Activated B cell treated with CpG ODN at 0.5 μM for 24 hours (primary cell): Measurements from ENCODE around the gene PRKCH. TPM values are rescaled to one million over a fixed set of nuclear protein-coding genes. Genes with fewer than 3 reads are reported as not detected.

Source experiments
- ATAC-seq: fragments of 200-7000 bp; cut with Tn5 transposase; one replicate; pipeline ENCODE4 v1.10.0; 2021; ENCODE audit warnings: low read depth, mild to moderate bottlenecking, moderate library complexity
- CTCF ChIA-PET: fragments of 350-600 bp; sonication (Branson Sonifier 250); formaldehyde crosslinking; loops from one replicate; lab custom pipeline; 2021; ENCODE audit warnings: antibody characterized with exemption; lab: Charles Lee
- POLR2A ChIA-PET: fragments of 350-600 bp; sonication (Branson Sonifier 250); formaldehyde crosslinking; loops from one replicate; lab custom pipeline; 2021; ENCODE audit warnings: antibody characterized with exemption; lab: Charles Lee
- DNase-seq: peaks from one replicate; pipeline ENCODE4 v3.0.0; 2022
- H3K27ac Mint-ChIP-seq: one replicate; pipeline ENCODE4 v1.8.0; 2020; ENCODE audit warnings: mixed read lengths
- H3K27me3 Mint-ChIP-seq: one replicate; pipeline ENCODE4 v1.8.0; 2021; ENCODE audit warnings: mixed read lengths
- H3K36me3 Mint-ChIP-seq: one replicate; pipeline ENCODE4 v1.8.0; 2021; ENCODE audit warnings: low read depth, mixed read lengths
- H3K4me1 Mint-ChIP-seq: one replicate; pipeline ENCODE4 v1.8.0; 2021; ENCODE audit warnings: mixed read lengths
- H3K4me3 Mint-ChIP-seq: one replicate; pipeline ENCODE4 v1.8.0; 2020; ENCODE audit warnings: mild to moderate bottlenecking, mixed read lengths
- H3K9me3 Mint-ChIP-seq: one replicate; pipeline ENCODE4 v1.8.0; 2020; ENCODE audit warnings: mixed read lengths
- CTCF ChIP-seq: fragments of 200-600 bp; IDR thresholded peaks from one replicate; pipeline ENCODE4 v1.8.0; 2022; ENCODE audit warnings: antibody characterized with exemption, mild to moderate bottlenecking
- intact Hi-C: fragments of 100-400 bp; cut with micrococcal nuclease; formaldehyde crosslinking; loops from one replicate; pipeline ENCODE4 v1.15.1; 2024
- total RNA-seq: library from RNA; stranded (reverse); gene quantifications from 2 replicates; pipeline ENCODE4 v1.2.3, GENCODE V29; 2022

Gene PRKCH
- total RNA-seq, 1 donor from 2014 or later, result 4.6 TPM

- Mint-ChIP-seq H3K36me3 (no peaks in the 10 kb centered on the region), H3K27me3 (peaks cover 8% of the 10 kb centered on the region), H3K4me1 (peaks cover 16% of the 10 kb centered on the region), H3K9me3 (no peaks in the 10 kb centered on the region), H3K4me3 (no peak overlapping the region), H3K27ac (no peak overlapping the region)
- ChIA-PET POLR2A (no interaction called here), CTCF (no interaction called here)
- ATAC-seq (no peak), DNase-seq (no peak)
- intact Hi-C loops, result no loop called here
- TF ChIP-seq CTCF, result no peak
These were observed 65.7 kb downstream of the PRKCH start for GRCh38 chr14:61387076-61387475.

- peaks cover 16% of the 10 kb centered on the region for H3K4me1 Mint-ChIP-seq
- intact Hi-C loops, result loop anchor here (2.0 kb wide), 1 partner anchor 66 kb away; no protein-coding TSS in a partner anchor
- TF ChIP-seq CTCF, result no peak
- H3K27me3 Mint-ChIP-seq, result peaks cover 6% of the 10 kb centered on the region
- H3K9me3 Mint-ChIP-seq, result no peaks in the 10 kb centered on the region
- DNase-seq (no peak), ATAC-seq (peak; percentile 71)
- POLR2A ChIA-PET, result interaction anchor here (0.8 to 1.1 kb wide), 2 partner anchors 55 to 67 kb away, joined by 3 to 4 read pairs; partner anchors contain the start of gene PRKCH
- peak overlapping the region; percentile 64 for H3K27ac Mint-ChIP-seq
- peak overlapping the region; percentile 32 for H3K4me3 Mint-ChIP-seq
- CTCF ChIA-PET, result interaction anchor here (0.6 kb wide), 1 partner anchor 43 kb away, joined by 3 read pairs; no protein-coding TSS in a partner anchor
- H3K36me3 Mint-ChIP-seq, result no peaks in the 10 kb centered on the region
These were observed 67.0 kb downstream of the PRKCH start for GRCh38 chr14:61388173-61388975.

- intact Hi-C loops, result loop anchor here (2.0 kb wide), 1 partner anchor 66 kb away; no protein-coding TSS in a partner anchor
- DNase-seq (no peak), ATAC-seq (no peak)
- ChIA-PET POLR2A (interaction anchor here (0.8 to 1.1 kb wide), 2 partner anchors 54 to 68 kb away, joined by 3 to 4 read pairs; partner anchors contain the start of gene PRKCH), CTCF (no interaction called here)
- peaks cover 16% of the 10 kb centered on the region for H3K4me1 Mint-ChIP-seq
- H3K27ac Mint-ChIP-seq, result peak overlapping the region; percentile 64
- H3K9me3 Mint-ChIP-seq, result no peaks in the 10 kb centered on the region
- H3K4me3 Mint-ChIP-seq, result no peak overlapping the region
- no peaks in the 10 kb centered on the region for H3K36me3 Mint-ChIP-seq
- H3K27me3 Mint-ChIP-seq, result no peaks in the 10 kb centered on the region
- no peak for TF ChIP-seq CTCF
These were observed 67.7 kb downstream of the PRKCH start for GRCh38 chr14:61388976-61389576.

GRCh38 chr14:61391119-61391518, 69.7 kb downstream of the PRKCH start:
- DNase-seq (no peak), ATAC-seq (no peak)
- no peaks in the 10 kb centered on the region for H3K9me3 Mint-ChIP-seq
- H3K4me3 Mint-ChIP-seq, result no peak overlapping the region
- H3K4me1 Mint-ChIP-seq, result peaks cover 16% of the 10 kb centered on the region
- TF ChIP-seq CTCF, result no peak
- POLR2A ChIA-PET, result no interaction called here
- H3K36me3 Mint-ChIP-seq, result no peaks in the 10 kb centered on the region
- CTCF ChIA-PET, result no interaction called here
- no peaks in the 10 kb centered on the region for H3K27me3 Mint-ChIP-seq
- no peak overlapping the region for H3K27ac Mint-ChIP-seq
- intact Hi-C loops, result no loop called here

- H3K4me1 Mint-ChIP-seq, result peaks cover 16% of the 10 kb centered on the region
- TF ChIP-seq CTCF, result no peak
- H3K27ac Mint-ChIP-seq, result no peak overlapping the region
- ChIA-PET POLR2A (no interaction called here), CTCF (no interaction called here)
- no peaks in the 10 kb centered on the region for H3K36me3 Mint-ChIP-seq
- H3K4me3 Mint-ChIP-seq, result no peak overlapping the region
- no peak for ATAC-seq
- DNase-seq, result no peak
- no peaks in the 10 kb centered on the region for H3K9me3 Mint-ChIP-seq
- H3K27me3 Mint-ChIP-seq, result no peaks in the 10 kb centered on the region
- intact Hi-C loops, result no loop called here
These were observed 70.9 kb downstream of the PRKCH start for GRCh38 chr14:61392297-61392696.
